Activated naive CD8-positive, alpha-beta T cell (primary cell): ENCODE data around the gene TARDBP.
"Not testable (repeated sequence)": the region's sequence is repeated elsewhere in the genome, so short reads cannot be mapped to it uniquely, and the experiment has no call there.

Source experiments
- H3K27ac Mint-ChIP-seq: one replicate; pipeline ENCODE4 v1.8.0; 2021; ENCODE audit warnings: mixed read lengths
- H3K27me3 Mint-ChIP-seq: one replicate; pipeline ENCODE4 v1.8.0; 2021; ENCODE audit warnings: mixed read lengths
- H3K36me3 Mint-ChIP-seq: one replicate; pipeline ENCODE4 v1.8.0; 2021; ENCODE audit warnings: mixed read lengths
- H3K4me1 Mint-ChIP-seq: one replicate; pipeline ENCODE4 v1.8.0; 2021; ENCODE audit warnings: low read depth, mixed read lengths
- H3K4me3 Mint-ChIP-seq: one replicate; pipeline ENCODE4 v1.8.0; 2021; ENCODE audit warnings: mild to moderate bottlenecking, mixed read lengths
- H3K9me3 Mint-ChIP-seq: one replicate; pipeline ENCODE4 v1.8.0; 2021; ENCODE audit warnings: low read depth, mixed read lengths

TARDBP gene

GRCh38 chr1:10986525-10986890, 25.9 kb upstream of the TARDBP start:
- H3K27ac Mint-ChIP-seq, result no peak overlapping the region
- no peaks in the 10 kb centered on the region for H3K9me3 Mint-ChIP-seq
- no peak overlapping the region for H3K4me3 Mint-ChIP-seq
- H3K27me3 Mint-ChIP-seq, result peaks cover under 1% of the 10 kb centered on the region
- H3K4me1 Mint-ChIP-seq, result no peaks in the 10 kb centered on the region
- no peaks in the 10 kb centered on the region for H3K36me3 Mint-ChIP-seq

GRCh38 chr1:10987840-10988417, 24.5 kb upstream of the TARDBP start:
- Mint-ChIP-seq H3K27me3 (no peaks in the 10 kb centered on the region), H3K4me1 (no peaks in the 10 kb centered on the region), H3K27ac (no peak overlapping the region), H3K4me3 (no peak overlapping the region), H3K36me3 (no peaks in the 10 kb centered on the region), H3K9me3 (no peaks in the 10 kb centered on the region)

- Mint-ChIP-seq H3K9me3 (no peaks in the 10 kb centered on the region), H3K4me1 (no peaks in the 10 kb centered on the region)
Observed at GRCh38 chr1:10989095-10989494, 23.4 kb upstream of the TARDBP start.

GRCh38 chr1:10989920-10990516, 22.4 kb upstream of the TARDBP start:
- not testable (repeated sequence) for H3K4me3 Mint-ChIP-seq, H3K27ac Mint-ChIP-seq, H3K4me1 Mint-ChIP-seq, H3K27me3 Mint-ChIP-seq, H3K36me3 Mint-ChIP-seq, H3K9me3 Mint-ChIP-seq

More at GRCh38 chr1:10989095-10989494, 23.4 kb upstream of the TARDBP start:
- H3K27ac Mint-ChIP-seq, result no peak overlapping the region
- no peaks in the 10 kb centered on the region for H3K27me3 Mint-ChIP-seq
- no peak overlapping the region for H3K4me3 Mint-ChIP-seq
- no peaks in the 10 kb centered on the region for H3K36me3 Mint-ChIP-seq

- no peaks in the 10 kb centered on the region for H3K27me3 Mint-ChIP-seq
- H3K27ac Mint-ChIP-seq, result no peak overlapping the region
- no peaks in the 10 kb centered on the region for H3K4me1 Mint-ChIP-seq
- no peaks in the 10 kb centered on the region for H3K9me3 Mint-ChIP-seq
- no peak overlapping the region for H3K4me3 Mint-ChIP-seq
- no peaks in the 10 kb centered on the region for H3K36me3 Mint-ChIP-seq
Observed at GRCh38 chr1:10990828-10991227, 21.6 kb upstream of the TARDBP start.

- not testable (repeated sequence) for H3K4me3 Mint-ChIP-seq, H3K9me3 Mint-ChIP-seq, H3K27me3 Mint-ChIP-seq, H3K4me1 Mint-ChIP-seq, H3K36me3 Mint-ChIP-seq, H3K27ac Mint-ChIP-seq
Observed at GRCh38 chr1:10992004-10992403, 20.4 kb upstream of the TARDBP start.

- H3K4me1 Mint-ChIP-seq, result no peaks in the 10 kb centered on the region
- no peaks in the 10 kb centered on the region for H3K27me3 Mint-ChIP-seq
- H3K4me3 Mint-ChIP-seq, result no peak overlapping the region
- no peak overlapping the region for H3K27ac Mint-ChIP-seq
- H3K36me3 Mint-ChIP-seq, result no peaks in the 10 kb centered on the region
- H3K9me3 Mint-ChIP-seq, result no peaks in the 10 kb centered on the region
Observed at GRCh38 chr1:10992864-10993263, 19.6 kb upstream of the TARDBP start.

GRCh38 chr1:10996100-10996499, 16.4 kb upstream of the TARDBP start:
- Mint-ChIP-seq H3K4me1 (no peaks in the 10 kb centered on the region), H3K27me3 (no peaks in the 10 kb centered on the region), H3K27ac (no peak overlapping the region), H3K4me3 (no peak overlapping the region), H3K36me3 (peaks cover 6% of the 10 kb centered on the region), H3K9me3 (peaks cover 4% of the 10 kb centered on the region)

GRCh38 chr1:11000526-11000925, 11.9 kb upstream of the TARDBP start:
- H3K36me3 Mint-ChIP-seq, result peaks cover 6% of the 10 kb centered on the region
- no peaks in the 10 kb centered on the region for H3K4me1 Mint-ChIP-seq
- H3K27ac Mint-ChIP-seq, result no peak overlapping the region
- H3K4me3 Mint-ChIP-seq, result no peak overlapping the region
- H3K9me3 Mint-ChIP-seq, result peaks cover 4% of the 10 kb centered on the region
- no peaks in the 10 kb centered on the region for H3K27me3 Mint-ChIP-seq

GRCh38 chr1:11013160-11013531, 692 bp downstream of the TARDBP start:
- Mint-ChIP-seq H3K27me3 (no peaks in the 10 kb centered on the region), H3K27ac (peak overlapping the region; percentile 96), H3K4me1 (peaks cover 31% of the 10 kb centered on the region), H3K4me3 (peak overlapping the region; percentile 98), H3K36me3 (peaks cover 7% of the 10 kb centered on the region), H3K9me3 (no peaks in the 10 kb centered on the region)

- not testable (repeated sequence) for H3K9me3 Mint-ChIP-seq, H3K27me3 Mint-ChIP-seq, H3K36me3 Mint-ChIP-seq, H3K4me3 Mint-ChIP-seq, H3K27ac Mint-ChIP-seq
- peaks cover 51% of the 10 kb centered on the region for H3K4me1 Mint-ChIP-seq
Observed at GRCh38 chr1:11019358-11019757, 6.9 kb downstream of the TARDBP start.

GRCh38 chr1:11019971-11020370, 7.5 kb downstream of the TARDBP start:
- Mint-ChIP-seq H3K27ac (no peak overlapping the region), H3K9me3 (no peaks in the 10 kb centered on the region), H3K4me1 (peaks cover 48% of the 10 kb centered on the region), H3K36me3 (peaks cover 2% of the 10 kb centered on the region), H3K4me3 (no peak overlapping the region), H3K27me3 (no peaks in the 10 kb centered on the region)

GRCh38 chr1:11023201-11023600, 10.7 kb downstream of the TARDBP start:
- H3K9me3 Mint-ChIP-seq, result no peaks in the 10 kb centered on the region
- peak overlapping the region; percentile 9 for H3K27ac Mint-ChIP-seq
- no peaks in the 10 kb centered on the region for H3K27me3 Mint-ChIP-seq
- H3K4me3 Mint-ChIP-seq, result no peak overlapping the region
- H3K36me3 Mint-ChIP-seq, result no peaks in the 10 kb centered on the region
- H3K4me1 Mint-ChIP-seq, result peaks cover 40% of the 10 kb centered on the region

- Mint-ChIP-seq H3K4me1 (peaks cover 31% of the 10 kb centered on the region), H3K27me3 (no peaks in the 10 kb centered on the region), H3K4me3 (no peak overlapping the region), H3K36me3 (no peaks in the 10 kb centered on the region), H3K9me3 (no peaks in the 10 kb centered on the region), H3K27ac (peak overlapping the region; percentile 18)
Observed at GRCh38 chr1:11024154-11024873, 11.9 kb downstream of the TARDBP start.

GRCh38 chr1:11024874-11025203, 12.4 kb downstream of the TARDBP start:
- no peaks in the 10 kb centered on the region for H3K36me3 Mint-ChIP-seq
- H3K4me3 Mint-ChIP-seq, result no peak overlapping the region
- peaks cover 31% of the 10 kb centered on the region for H3K4me1 Mint-ChIP-seq
- H3K27me3 Mint-ChIP-seq, result no peaks in the 10 kb centered on the region
- H3K9me3 Mint-ChIP-seq, result no peaks in the 10 kb centered on the region
- H3K27ac Mint-ChIP-seq, result no peak overlapping the region

GRCh38 chr1:11025618-11026017, 13.2 kb downstream of the TARDBP start:
- Mint-ChIP-seq H3K4me3 (no peak overlapping the region), H3K36me3 (no peaks in the 10 kb centered on the region), H3K4me1 (peaks cover 28% of the 10 kb centered on the region), H3K9me3 (no peaks in the 10 kb centered on the region), H3K27me3 (no peaks in the 10 kb centered on the region), H3K27ac (peak overlapping the region; percentile 70)
